OCI-LY7 (cell line): ENCODE results near the gene SORCS1. TPM values are rescaled to one million over a fixed set of nuclear protein-coding genes. Genes with fewer than 3 reads are reported as not detected.

ENCODE experiments used
- BruUV-seq: library from RNA; stranded (reverse); fragments of 400-500 nt; replicated peaks from 2 replicates; lab custom pipeline; 2021; lab: Mats Ljungman, UMichigan
- CTCF ChIA-PET: fragments of 300-600 bp; sonication (Branson Sonifier 250); formaldehyde crosslinking; loops from one replicate; lab custom pipeline; 2022; ENCODE audit warnings: antibody characterized with exemption; ENCODE audit not compliant: unreplicated experiment; lab: Charles Lee
- POLR2A ChIA-PET: fragments of 300-600 bp; sonication (Branson Sonifier 250); formaldehyde crosslinking; loops from one replicate; lab custom pipeline; 2022; ENCODE audit warnings: antibody characterized with exemption; lab: Charles Lee
- DNase-seq: peaks from one replicate; pipeline ENCODE4 v3.0.0-alpha.2; 2015; ENCODE audit warnings: low spot score
- H2AFZ ChIP-seq: fragments of 200-600 bp; sonication (generic), shearing (Covaris generic); 2 replicates; pipeline ENCODE4 v1.6.1; 2014; ENCODE audit warnings: mild to moderate bottlenecking, antibody characterized with exemption, low read length, moderate library complexity
- H3K27ac ChIP-seq: fragments of 200-600 bp; sonication (generic); 2 replicates; pipeline ENCODE4 v1.5.1; 2014; ENCODE audit warnings: mixed run types, low read depth, mild to moderate bottlenecking, moderate library complexity, low read length, inconsistent platforms; ENCODE audit not compliant: poor library complexity, severe bottlenecking
- H3K36me3 ChIP-seq: fragments of 200-600 bp; sonication (generic); 2 replicates; pipeline ENCODE4 v1.6.1; 2014; ENCODE audit warnings: mild to moderate bottlenecking, antibody characterized with exemption, low read length, moderate library complexity, mixed read lengths; ENCODE audit not compliant: insufficient read depth
- H3K4me1 ChIP-seq: fragments of 200-600 bp; sonication (generic); 2 replicates; pipeline ENCODE4 v1.5.1; 2014; ENCODE audit warnings: mild to moderate bottlenecking, low read length; ENCODE audit not compliant: insufficient read depth, poor library complexity, severe bottlenecking
- H3K4me2 ChIP-seq: fragments of 200-600 bp; sonication (generic); 2 replicates; pipeline ENCODE4 v1.6.1; 2014; ENCODE audit warnings: mild to moderate bottlenecking, low read length
- H3K4me3 ChIP-seq: fragments of 200-600 bp; sonication (generic); 2 replicates; pipeline ENCODE4 v1.5.1; 2014; ENCODE audit warnings: mild to moderate bottlenecking, low read depth, low read length; ENCODE audit not compliant: poor library complexity, severe bottlenecking
- H3K79me2 ChIP-seq: fragments of 200-600 bp; sonication (generic); 2 replicates; pipeline ENCODE4 v1.6.1; 2016; ENCODE audit warnings: low read depth, mild to moderate bottlenecking, low read length, moderate library complexity, mixed read lengths; ENCODE audit not compliant: insufficient read depth
- H3K9me2 ChIP-seq: fragments of 200-600 bp; sonication (generic); 2 replicates; pipeline ENCODE4 v1.6.1; 2016; ENCODE audit warnings: mild to moderate bottlenecking, low read length, mixed read lengths; ENCODE audit not compliant: insufficient read depth
- H3K9me3 ChIP-seq: fragments of 200-600 bp; sonication (generic); 2 replicates; pipeline ENCODE4 v1.6.1; 2014; ENCODE audit warnings: mild to moderate bottlenecking, mixed run types, low read length, mixed read lengths
- H4K20me1 ChIP-seq: fragments of 200-600 bp; sonication (generic); 2 replicates; pipeline ENCODE4 v1.6.1; 2014; ENCODE audit warnings: mild to moderate bottlenecking, antibody characterized with exemption, low read length, moderate library complexity, mixed read lengths; ENCODE audit not compliant: insufficient read depth
- EZH2phosphoT487 ChIP-seq: fragments of 200-600 bp; sonication (generic); IDR thresholded peaks from 2 replicates; pipeline ENCODE4 v1.6.1; 2018; ENCODE audit warnings: low read depth, borderline replicate concordance, mild to moderate bottlenecking, mixed run types, antibody characterized with exemption, low read length, moderate library complexity, mixed read lengths
- intact Hi-C: fragments of 100-400 bp; cut with micrococcal nuclease; formaldehyde crosslinking; loops from one replicate; pipeline ENCODE4 v1.10.0; 2022; ENCODE audit not compliant: unreplicated experiment
- total RNA-seq, 2 experiments: library from RNA; depleted of rRNA in 1 of 2; stranded (reverse); fragments of >200 nt in 1 of 2; shearing (Covaris generic) in 1 of 2; gene quantifications; 2 replicates each; pipeline ENCODE4 v1.2.3, GENCODE V29; 2014 to 2022
- TF ChIP-seq, protein P1 (sequence below): fragments of 200-600 bp; sonication (generic); conservative IDR thresholded peaks from 2 replicates; pipeline ENCODE4 v1.5.1; 2014; ENCODE audit warnings: mild to moderate bottlenecking, antibody characterized with exemption, low read length, moderate library complexity, mixed read lengths

The SORCS1 gene
- total RNA-seq, 2 experiments from 2014 or later, result not detected

DNA sequence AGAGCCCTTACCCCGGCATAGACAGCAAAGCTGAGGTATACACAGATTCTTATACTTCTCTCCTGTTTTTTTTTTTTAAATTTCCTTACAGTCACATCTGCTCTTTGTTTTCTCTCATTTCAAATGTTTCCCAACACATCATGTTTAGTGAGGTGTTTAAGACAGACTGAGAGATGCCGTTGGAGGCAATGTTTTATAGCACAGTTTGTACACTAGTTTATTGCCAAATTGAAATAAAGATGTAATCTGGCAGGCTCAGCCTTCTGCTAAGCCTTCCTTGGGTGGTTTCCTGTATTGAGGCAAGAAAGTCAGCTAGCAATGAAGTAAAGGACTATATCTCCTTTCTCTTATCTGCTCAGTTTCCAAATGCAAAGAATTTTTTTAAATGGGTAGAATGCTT lies 393.4 kb downstream of the SORCS1 start:
- no TSS peak for BruUV-seq
- ChIA-PET CTCF (no interaction called here), POLR2A (no interaction called here)
- Histone ChIP-seq H3K4me2 (no peak overlapping the region), H3K4me1 (no peaks in the 10 kb centered on the region), H3K79me2 (no peaks in the 10 kb centered on the region), H3K27ac (no peak overlapping the region), H4K20me1 (no peaks in the 10 kb centered on the region), H3K4me3 (no peak overlapping the region), H2AFZ (no peak overlapping the region), H3K9me3 (no peaks in the 10 kb centered on the region), H3K9me2 (no peaks in the 10 kb centered on the region), H3K36me3 (no peaks in the 10 kb centered on the region)
- intact Hi-C loops, result no loop called here
- no peak for DNase-seq
- TF ChIP-seq, protein P1, sequence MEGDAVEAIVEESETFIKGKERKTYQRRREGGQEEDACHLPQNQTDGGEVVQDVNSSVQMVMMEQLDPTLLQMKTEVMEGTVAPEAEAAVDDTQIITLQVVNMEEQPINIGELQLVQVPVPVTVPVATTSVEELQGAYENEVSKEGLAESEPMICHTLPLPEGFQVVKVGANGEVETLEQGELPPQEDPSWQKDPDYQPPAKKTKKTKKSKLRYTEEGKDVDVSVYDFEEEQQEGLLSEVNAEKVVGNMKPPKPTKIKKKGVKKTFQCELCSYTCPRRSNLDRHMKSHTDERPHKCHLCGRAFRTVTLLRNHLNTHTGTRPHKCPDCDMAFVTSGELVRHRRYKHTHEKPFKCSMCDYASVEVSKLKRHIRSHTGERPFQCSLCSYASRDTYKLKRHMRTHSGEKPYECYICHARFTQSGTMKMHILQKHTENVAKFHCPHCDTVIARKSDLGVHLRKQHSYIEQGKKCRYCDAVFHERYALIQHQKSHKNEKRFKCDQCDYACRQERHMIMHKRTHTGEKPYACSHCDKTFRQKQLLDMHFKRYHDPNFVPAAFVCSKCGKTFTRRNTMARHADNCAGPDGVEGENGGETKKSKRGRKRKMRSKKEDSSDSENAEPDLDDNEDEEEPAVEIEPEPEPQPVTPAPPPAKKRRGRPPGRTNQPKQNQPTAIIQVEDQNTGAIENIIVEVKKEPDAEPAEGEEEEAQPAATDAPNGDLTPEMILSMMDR, result no peak
- no peak for TF ChIP-seq EZH2phosphoT487

DNA sequence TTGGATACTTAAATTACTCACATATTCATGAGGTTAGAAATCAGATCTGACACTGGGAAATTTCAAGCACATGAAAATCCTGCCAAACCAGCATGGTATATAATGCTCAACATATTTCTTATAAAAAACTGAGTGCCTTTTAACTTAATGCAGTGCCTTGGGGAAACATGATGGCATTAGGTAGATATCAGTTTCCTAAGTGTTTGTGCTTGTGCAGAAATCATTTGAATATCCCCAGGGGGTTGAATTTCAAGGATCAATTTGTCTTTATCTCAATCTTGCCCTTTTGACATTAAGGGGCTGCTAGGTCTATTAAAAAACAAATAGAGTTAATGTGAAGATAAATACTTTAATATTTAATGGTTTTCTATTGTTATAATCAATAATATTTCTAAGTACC lies 396.3 kb downstream of the SORCS1 start:
- H3K4me3 ChIP-seq, result no peak overlapping the region
- DNase-seq, result no peak
- POLR2A ChIA-PET, result interaction anchor here (1.0 kb wide), 1 partner anchor 94 kb away, joined by 4 read pairs; no protein-coding TSS in a partner anchor
- no peaks in the 10 kb centered on the region for H3K9me2 ChIP-seq
- no peaks in the 10 kb centered on the region for H3K79me2 ChIP-seq
- H3K9me3 ChIP-seq, result no peaks in the 10 kb centered on the region
- no peak overlapping the region for H3K4me2 ChIP-seq
- no peak overlapping the region for H2AFZ ChIP-seq
- BruUV-seq, result no TSS peak
- H3K36me3 ChIP-seq, result no peaks in the 10 kb centered on the region
- TF ChIP-seq EZH2phosphoT487, result no peak
- TF ChIP-seq, protein P1, result no peak
- intact Hi-C loops, result no loop called here
- CTCF ChIA-PET, result no interaction called here
- H3K27ac ChIP-seq, result no peak overlapping the region
- no peaks in the 10 kb centered on the region for H3K4me1 ChIP-seq
- H4K20me1 ChIP-seq, result no peaks in the 10 kb centered on the region

DNA sequence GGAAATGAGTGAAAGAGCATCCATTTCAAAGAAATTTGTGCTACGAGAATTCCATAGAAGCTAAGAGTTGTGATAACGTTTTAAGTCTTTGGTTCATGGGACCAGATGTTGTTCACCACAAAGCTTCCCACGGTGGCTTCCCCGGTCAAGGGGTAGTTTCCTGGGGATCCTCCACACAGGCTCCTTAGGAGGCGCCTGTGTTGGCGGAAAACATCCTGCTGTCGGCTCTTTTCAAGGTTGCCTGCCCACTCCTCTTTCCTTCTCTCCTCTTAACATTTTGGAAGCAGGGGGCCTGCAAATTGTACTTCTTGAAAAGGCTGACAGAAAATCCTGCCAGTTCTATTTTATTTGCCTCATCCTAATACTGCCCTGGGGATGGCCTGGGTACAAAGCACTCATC lies 398.6 kb downstream of the SORCS1 start:
- Histone ChIP-seq H3K27ac (no peak overlapping the region), H3K4me3 (no peak overlapping the region), H3K36me3 (no peaks in the 10 kb centered on the region), H3K4me1 (no peaks in the 10 kb centered on the region), H3K9me3 (no peaks in the 10 kb centered on the region), H2AFZ (no peak overlapping the region), H3K9me2 (no peaks in the 10 kb centered on the region), H3K4me2 (no peak overlapping the region), H4K20me1 (no peaks in the 10 kb centered on the region), H3K79me2 (no peaks in the 10 kb centered on the region)
- intact Hi-C loops, result no loop called here
- no peak for TF ChIP-seq EZH2phosphoT487
- TF ChIP-seq, protein P1, result no peak
- POLR2A ChIA-PET, result interaction anchor here (1.3 kb wide), 1 partner anchor 16 kb away, joined by 3 read pairs; no protein-coding TSS in a partner anchor
- DNase-seq, result no peak
- no TSS peak for BruUV-seq
- CTCF ChIA-PET, result no interaction called here
